Stimulated activated CD4-positive, alpha-beta T cell treated with anti-CD3 and anti-CD28 coated beads, Interleukin-1b, Interleukin-23, amount 100 ng/mL, for 1 hour (primary cell): Measurements from ENCODE around the gene NACA2.
"Not testable (repeated sequence)": the region's sequence is repeated elsewhere in the genome, so short reads cannot be mapped to it uniquely, and the experiment has no call there.

Source experiments
- DNase-seq, 2 donors: peaks; one replicate each; pipeline ENCODE4 v3.0.0-alpha.2; 2020; ENCODE audit warnings: low read depth in 2 of 2

The NACA2 gene

DNA sequence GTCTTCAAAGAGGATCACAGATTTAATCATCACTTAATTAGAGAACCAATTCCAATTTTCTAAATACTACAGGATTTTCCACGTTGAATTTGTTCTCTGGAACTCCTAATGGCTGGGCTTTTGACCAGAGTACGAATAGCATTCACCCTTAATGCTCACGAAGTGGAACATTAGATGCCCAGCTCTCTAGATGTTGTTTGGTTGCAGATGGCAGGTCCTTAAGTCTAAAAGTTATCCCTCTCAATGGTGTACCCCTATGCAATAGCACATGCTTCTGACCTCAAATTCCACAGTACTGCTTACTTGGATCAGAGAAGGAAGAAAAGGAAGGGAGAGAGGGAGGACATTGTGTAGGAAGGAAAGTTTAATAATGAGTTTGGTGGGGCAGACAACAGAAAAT lies 8.6 kb upstream of the NACA2 start:
- DNase-seq, result no peak

DNA sequence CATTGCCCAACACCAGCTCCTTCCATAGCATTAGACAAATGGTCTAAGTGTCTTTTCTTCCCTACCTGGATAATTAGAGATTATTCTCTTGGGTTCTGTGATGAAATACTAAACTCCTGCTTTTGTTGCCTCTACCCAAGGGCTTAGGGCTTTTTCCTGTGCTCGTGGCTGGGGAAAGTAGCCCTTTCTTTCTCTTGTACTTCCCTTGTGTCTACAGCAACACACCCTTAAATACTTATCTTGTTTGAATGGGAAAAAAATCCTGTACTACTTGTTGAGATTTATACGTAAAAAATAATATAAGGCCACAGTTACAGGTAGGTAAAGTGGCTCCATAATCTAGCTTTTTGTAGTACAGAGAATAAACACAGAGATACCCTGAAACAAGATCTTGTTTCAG lies 7.0 kb upstream of the NACA2 start:
- no peak for DNase-seq

- no peak for DNase-seq
Measured at GRCh38 chr17:61597607-61598006, 6.6 kb upstream of the NACA2 start.

GRCh38 chr17:61595418-61596186 lies 4.6 kb upstream of the NACA2 start:
- no peak for DNase-seq

- DNase-seq, result no peak
Measured at GRCh38 chr17:61594294-61594825, 3.3 kb upstream of the NACA2 start.

- DNase-seq, result no peak
Measured at GRCh38 chr17:61593426-61593825, 2.4 kb upstream of the NACA2 start.

GRCh38 chr17:61591930-61592329 lies 911 bp upstream of the NACA2 start:
- no peak for DNase-seq

- no peak for DNase-seq
Measured at GRCh38 chr17:61589990-61590389, 1.0 kb downstream of the NACA2 start.

DNA sequence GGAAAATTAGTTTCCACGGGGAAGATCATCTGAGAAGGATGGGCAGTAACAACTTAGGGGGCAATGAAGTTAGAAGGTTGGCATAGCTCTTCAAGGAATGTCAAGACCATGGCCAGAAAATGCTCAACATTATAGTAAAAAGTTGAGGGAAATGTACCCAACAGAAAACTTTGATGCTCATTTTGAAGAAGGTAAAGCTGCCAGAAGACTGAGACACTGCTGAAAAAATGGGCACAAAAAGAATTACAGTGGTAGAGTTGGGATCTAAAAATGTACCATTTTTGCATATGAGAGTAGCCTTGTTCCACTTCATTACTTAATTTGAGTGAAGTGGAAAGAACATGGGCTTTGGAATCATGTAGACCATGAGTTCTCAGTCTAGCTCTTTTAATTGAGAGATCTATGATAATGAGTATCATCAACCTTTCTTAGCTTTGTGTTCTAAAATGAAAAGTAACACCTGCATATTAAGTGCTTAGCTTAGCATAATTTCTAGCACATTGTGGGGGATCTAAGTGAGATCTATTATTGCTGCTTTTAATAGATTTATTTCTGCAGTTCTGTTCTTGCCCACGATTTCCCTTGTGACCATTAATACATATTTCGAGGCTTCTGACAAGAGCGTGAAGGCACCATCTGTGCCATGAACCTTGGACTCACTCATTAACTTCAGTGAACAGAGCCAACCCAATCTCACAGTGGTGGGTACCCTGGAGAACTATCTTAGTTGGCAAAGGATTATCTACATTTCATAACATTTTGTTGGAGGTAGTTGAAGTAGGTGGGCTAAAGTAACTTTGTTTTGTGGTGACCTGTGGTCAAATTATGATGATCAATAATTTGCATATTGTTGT lies 3.0 kb downstream of the NACA2 start:
- no peak for DNase-seq

- DNase-seq, result no peak
Measured at GRCh38 chr17:61587242-61587641, 3.8 kb downstream of the NACA2 start.

- not testable (repeated sequence) for DNase-seq
Measured at GRCh38 chr17:61586622-61587021, 4.4 kb downstream of the NACA2 start.

GRCh38 chr17:61586031-61586566 lies 4.9 kb downstream of the NACA2 start:
- DNase-seq, result no peak

- DNase-seq, result no peak
Measured at GRCh38 chr17:61584866-61585265, 6.2 kb downstream of the NACA2 start.

GRCh38 chr17:61584266-61584665 lies 6.8 kb downstream of the NACA2 start:
- no peak for DNase-seq

- DNase-seq, result no peak
Measured at GRCh38 chr17:61583660-61584264, 7.3 kb downstream of the NACA2 start.

DNA sequence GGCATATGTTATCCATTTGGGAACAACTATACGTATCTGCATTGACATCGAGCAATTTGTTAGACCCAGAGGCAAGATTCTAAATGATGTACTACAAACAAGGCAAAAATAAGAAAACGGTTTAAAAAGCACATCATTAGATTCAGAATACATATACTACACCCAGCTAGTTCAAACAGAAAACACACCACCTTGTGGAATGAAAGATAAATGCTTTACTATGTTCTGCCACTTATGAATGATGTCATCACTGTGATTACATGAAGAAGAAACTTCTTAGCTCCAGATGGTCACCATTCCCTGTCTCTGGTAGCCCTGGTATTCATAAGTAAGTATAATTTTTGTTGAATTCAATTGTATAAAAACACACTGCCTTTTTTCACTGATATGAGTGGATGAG lies 7.8 kb downstream of the NACA2 start:
- DNase-seq, result no peak

GRCh38 chr17:61582593-61582992 lies 8.4 kb downstream of the NACA2 start:
- no peak for DNase-seq

DNA sequence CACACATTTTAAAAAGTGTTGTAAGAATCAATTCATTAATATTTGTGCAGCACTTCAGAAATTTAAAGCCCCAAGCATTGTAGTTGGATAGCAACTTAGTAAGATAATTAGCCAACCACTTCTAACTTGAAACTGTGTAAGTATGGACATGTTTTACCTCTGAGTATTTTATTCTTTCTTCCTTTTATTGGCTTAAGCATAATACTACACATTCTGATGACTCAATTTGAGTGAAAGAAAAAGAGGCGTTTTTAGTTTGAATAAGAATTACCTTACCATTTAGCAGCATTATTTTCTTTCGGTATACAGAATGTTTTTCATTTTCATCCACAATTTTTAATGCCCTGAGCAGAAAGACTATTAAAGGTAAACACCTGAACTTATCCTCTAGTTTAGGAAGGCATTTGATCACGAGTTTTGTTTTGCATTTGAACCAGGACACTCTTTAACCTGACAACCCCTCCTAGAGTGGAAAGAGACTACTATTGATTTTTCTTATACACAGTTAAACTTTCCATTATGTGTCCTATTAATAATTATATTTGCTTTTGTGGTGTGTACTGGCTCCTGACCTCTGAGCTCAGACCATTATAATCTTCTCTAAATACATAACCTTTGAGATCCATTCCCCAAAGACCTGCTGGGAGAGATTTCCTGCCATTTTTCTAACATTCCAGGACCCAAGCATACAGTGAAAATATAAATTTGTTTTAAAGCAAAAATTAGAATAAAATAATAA lies 9.2 kb downstream of the NACA2 start:
- DNase-seq, result no peak

- no peak for DNase-seq
Measured at GRCh38 chr17:61580502-61580901, 10.5 kb downstream of the NACA2 start.

DNA sequence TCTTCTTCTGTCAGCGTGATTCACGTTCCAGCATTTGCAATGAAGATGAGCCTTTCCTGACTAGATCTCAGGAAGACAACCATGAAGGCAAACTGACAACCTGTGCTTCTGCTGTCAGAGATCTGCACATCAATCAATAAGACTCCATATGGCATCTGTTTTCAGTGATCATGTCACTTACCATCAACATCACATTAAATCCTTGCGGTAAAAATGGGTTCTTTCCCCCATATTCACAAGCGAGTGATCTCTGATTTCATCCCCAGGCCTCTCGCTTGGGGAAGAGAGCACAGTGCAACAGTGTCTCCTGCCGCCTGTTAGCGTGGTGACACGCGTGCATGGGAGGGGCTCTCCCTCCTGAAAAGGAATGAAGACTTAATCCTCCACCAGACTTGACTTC lies 11.1 kb downstream of the NACA2 start:
- DNase-seq, result no peak

DNA sequence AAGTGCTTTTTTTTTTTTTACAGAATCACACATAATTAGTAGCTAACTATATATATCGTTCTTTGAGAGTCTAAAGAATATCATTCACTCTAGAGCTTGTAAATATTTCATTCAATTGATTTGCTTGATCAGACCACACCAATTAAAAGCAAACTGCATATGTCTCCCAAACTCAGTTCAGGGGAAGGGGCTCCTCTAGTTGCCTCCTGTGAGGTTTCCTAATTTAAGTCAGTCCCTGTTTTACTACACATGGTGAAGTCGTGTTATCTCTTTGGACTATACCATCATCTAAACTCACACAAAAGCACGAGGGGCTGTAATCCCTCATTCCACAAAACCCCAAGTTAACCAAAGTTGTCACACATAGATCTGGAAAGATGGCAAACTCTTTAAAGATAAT lies 11.7 kb downstream of the NACA2 start:
- DNase-seq, result no peak
